ENCODE measurements around the gene OCRL. TPM values are rescaled to one million over a fixed set of nuclear protein-coding genes. Genes with fewer than 3 reads are reported as not detected.

The OCRL gene
- total and polyA plus RNA-seq, 2 of the 4 experiments (the other 2 are of a cell fraction) = 19.4 to 20.6 TPM

GRCh38 chrX:129626026-129626425, 86.0 kb downstream of the OCRL start:
- Histone ChIP-seq H2BK5ac (ENCODE audit: low read depth, low read length, poor library complexity, severe bottlenecking) (no peak overlapping the region), H2BK120ac (ENCODE audit: low read depth, low read length) (no peak overlapping the region), H3K4ac (ENCODE audit: low read depth, low read length) (no peak overlapping the region), H3K79me1 (ENCODE audit: low read depth in 1 of 2, low read length in 2 of 2) (no peaks in the 10 kb centered on the region), H4K5ac (ENCODE audit: low read depth, low read length) (no peak overlapping the region), H3K18ac (ENCODE audit: low read depth, low read length) (no peak overlapping the region), H3K27me3 (ENCODE audit: control insufficient read depth, insufficient read depth, low read length) (peaks cover 5% of the 10 kb centered on the region), H4K20me1 (ENCODE audit: insufficient read depth, low read length) (no peaks in the 10 kb centered on the region), H2AK5ac (ENCODE audit: low read depth, low read length) (no peak overlapping the region), H3K4me3 (ENCODE audit: insufficient read depth, low read depth, low read length) (no peak overlapping the region), H3K14ac (replicated peaks; ENCODE audit: low read depth, low read length) (no peak overlapping the region), H3K9me3 (ENCODE audit: control insufficient read depth, insufficient read depth, low read length) (no peaks in the 10 kb centered on the region; the same call in 1 of the 2 replicates), H3K9ac (ENCODE audit: low read depth, low read length) (no peak overlapping the region), H2BK15ac (ENCODE audit: low read depth, low read length) (no peak overlapping the region), H4K91ac (ENCODE audit: insufficient read depth, low read depth, low read length) (no peak overlapping the region), H3K36me3 (ENCODE audit: control insufficient read depth, insufficient read depth, low read length) (no peaks in the 10 kb centered on the region), H2AK9ac (replicated peaks; ENCODE audit: low read depth, low read length, poor library complexity) (no peak overlapping the region), H3K4me2 (ENCODE audit: low read depth, low read length) (no peak overlapping the region), H3K27ac (ENCODE audit: insufficient read depth, low read length) (no peak overlapping the region), H3K56ac (ENCODE audit: extremely low read depth, insufficient read depth, low read length) (no peak overlapping the region), H2BK20ac (ENCODE audit: low read depth, low read length) (no peak overlapping the region), H3K23ac (ENCODE audit: low read depth, low read length) (no peak overlapping the region), H3K9me1 (ENCODE audit: insufficient read depth, low read length) (no peaks in the 10 kb centered on the region), H2AFZ (replicated peaks; ENCODE audit: low read length, poor library complexity) (no peak overlapping the region), H3K4me1 (ENCODE audit: control insufficient read depth, insufficient read depth, low read length) (no peaks in the 10 kb centered on the region), H4K8ac (ENCODE audit: low read depth in 2 of 2, low read length in 2 of 2) (no peak overlapping the region)
- no peak for TF ChIP-seq NFE2L2 (IDR thresholded peaks at IDR 0.05; ENCODE audit: low read depth, low read length)
- no peak for TF ChIP-seq RCOR1 (IDR thresholded peaks at IDR 0.05; ENCODE audit: insufficient replicate concordance, low read length)
- TF ChIP-seq CEBPB (IDR thresholded peaks at IDR 0.05; ENCODE audit: low read depth, low read length) = no peak
- no peak for TF ChIP-seq MAZ (IDR thresholded peaks at IDR 0.05; ENCODE audit: borderline replicate concordance, low read depth, low read length)
- TF ChIP-seq MXI1 (IDR thresholded peaks at IDR 0.05; ENCODE audit: borderline replicate concordance, low read depth, low read length) = no peak
- TF ChIP-seq POLR2A (IDR thresholded peaks at IDR 0.05; ENCODE audit: low read depth, low read length) = no peak
- TF ChIP-seq MAFK (IDR thresholded peaks at IDR 0.05; ENCODE audit: low read depth, low read length) = no peak
- TF ChIP-seq FOS (IDR thresholded peaks at IDR 0.05; ENCODE audit: low read depth, low read length) = no peak
- TF ChIP-seq, protein P1, sequence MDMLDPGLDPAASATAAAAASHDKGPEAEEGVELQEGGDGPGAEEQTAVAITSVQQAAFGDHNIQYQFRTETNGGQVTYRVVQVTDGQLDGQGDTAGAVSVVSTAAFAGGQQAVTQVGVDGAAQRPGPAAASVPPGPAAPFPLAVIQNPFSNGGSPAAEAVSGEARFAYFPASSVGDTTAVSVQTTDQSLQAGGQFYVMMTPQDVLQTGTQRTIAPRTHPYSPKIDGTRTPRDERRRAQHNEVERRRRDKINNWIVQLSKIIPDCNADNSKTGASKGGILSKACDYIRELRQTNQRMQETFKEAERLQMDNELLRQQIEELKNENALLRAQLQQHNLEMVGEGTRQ (IDR thresholded peaks at IDR 0.05; ENCODE audit: low read depth, low read length) = no peak
- no peak for TF ChIP-seq SMC3 (IDR thresholded peaks at IDR 0.05; ENCODE audit: low read depth, low read length)
- no peak for TF ChIP-seq BHLHE40 (IDR thresholded peaks at IDR 0.05; ENCODE audit: low read depth, low read length)
- TF ChIP-seq RAD21 (IDR thresholded peaks at IDR 0.05; ENCODE audit: low read length) = no peak
- TF ChIP-seq CHD1 (IDR thresholded peaks at IDR 0.05; ENCODE audit: low read depth, low read length) = no peak
- no peak for TF ChIP-seq ELK1 (IDR thresholded peaks at IDR 0.05; ENCODE audit: borderline replicate concordance, low read depth, low read length)
- TF ChIP-seq RFX5 (IDR thresholded peaks at IDR 0.05; ENCODE audit: low read depth, low read length) = no peak
- TF ChIP-seq CTCF (conservative IDR thresholded peaks at IDR 0.05; ENCODE audit: low read depth, low read length) = no peak
- no CpG with 5 or more reads among the region's 3 CpGs for WGBS, 2 experiments (ENCODE audit: extremely low coverage in 2 of 2, insufficient read length in 1 of 2)
- dilution Hi-C loops (cut with HindIII; ENCODE audit: low sequenced_read_pairs, unreplicated experiment) (no loop called here), in situ Hi-C loops (cut with MboI; ENCODE audit: low sequenced_read_pairs) (no loop called here), intact Hi-C loops (cut with micrococcal nuclease) (no loop called here)
- BruUV-seq (replicated peaks) = no TSS peak
- ChIA-PET POLR2A (ENCODE audit: unreplicated experiment) (no interaction called here), CTCF (interaction anchor here (0.7 kb wide), 1 partner anchor 11 kb away, joined by 3 read pairs; no protein-coding TSS in a partner anchor)
- ATAC-seq (ENCODE audit: low read depth) = no peak
- DNase-seq = no peak

Data from IMR-90 (cell line).